K562 (cell line): ENCODE measurements around the gene MPLKIP. TPM values are rescaled to one million over a fixed set of nuclear protein-coding genes. Genes with fewer than 3 reads are reported as not detected.
"Not testable (repeated sequence)": the region's sequence is repeated elsewhere in the genome, so short reads cannot be mapped to it uniquely, and the experiment has no call there.

Experiments used
- ATAC-seq: fragments of 200-7000 bp; cut with Tn5 transposase; 3 replicates; pipeline ENCODE4 v1.9.1; 2020; ENCODE audit warnings: moderate library complexity
- BruUV-seq: library from RNA; stranded (reverse); fragments of 400-500 nt; replicated peaks from 2 replicates; lab custom pipeline; 2021; lab: Mats Ljungman, UMichigan
- CTCF ChIA-PET: fragments of 300-600 bp; formaldehyde crosslinking; extraction: SDS; loops from one replicate; lab custom pipeline; 2021; ENCODE audit warnings: low intra/inter-chr PET ratio; lab: Yijun Ruan, JAX
- POLR2A ChIA-PET: fragments of 300-600, 350-650 bp; sonication (Branson Sonifier 250); formaldehyde crosslinking; extraction: SDS; loops from one replicate; lab custom pipeline; 2021; ENCODE audit warnings: antibody characterized with exemption, inconsistent platforms; lab: Yijun Ruan, JAX
- DNase-seq, 4 experiments: peaks; one replicate each; pipeline versions ENCODE4 v3.0.0 to v3.0.0-alpha.2; 2011 to 2018; ENCODE audit warnings: low spot score in 3 of 4, mixed read lengths in 3 of 4; ENCODE audit errors: extremely low read depth in 1 of 4
- FAIRE-seq: peaks from 2 replicates; lab custom pipeline; 2011; peaks lifted over from hg19 to GRCh38; lab: Jason Lieb, UNC
- H2AFZ ChIP-seq: 2 replicates; pipeline ENCODE4 v1.6.0; 2011; ENCODE audit warnings: low read depth, low read length, control low read depth, inconsistent platforms
- H3K27ac ChIP-seq: fragments of 200-600 bp; 3 replicates; pipeline ENCODE4 v1.8.0; 2011; ENCODE audit warnings: low read depth, mild to moderate bottlenecking, control low read depth, inconsistent platforms, low read length, moderate library complexity, mixed read lengths; ENCODE audit errors: extremely low read depth
- H3K27me3 ChIP-seq, 2 experiments: fragments of 300-600 bp in 1 of 2; 2 replicates in 1 of 2; 3 replicates in 1 of 2; pipeline versions ENCODE4 v1.6.0 to v1.8.0; 2011; ENCODE audit warnings: inconsistent platforms in 2 of 2, low read length in 2 of 2, mild to moderate bottlenecking in 1 of 2, mixed read lengths in 1 of 2, moderate library complexity in 1 of 2; ENCODE audit not compliant: control insufficient read depth in 2 of 2, insufficient read depth in 2 of 2
- H3K36me3 ChIP-seq: fragments of 300-600 bp; 3 replicates; pipeline ENCODE4 v1.8.0; 2011; ENCODE audit warnings: mild to moderate bottlenecking, low read length, inconsistent platforms; ENCODE audit not compliant: control insufficient read depth, insufficient read depth
- H3K4me1 ChIP-seq, 2 experiments: fragments of 200-600 bp in 1 of 2; replicated peaks in 1 of 2; 2 replicates in 1 of 2; 3 replicates in 1 of 2; pipeline versions ENCODE4 v1.5.1 to v1.8.0; 2011; ENCODE audit warnings: inconsistent platforms in 2 of 2, low read length in 2 of 2, mild to moderate bottlenecking in 1 of 2, mixed read lengths in 1 of 2, moderate library complexity in 1 of 2; ENCODE audit not compliant: control insufficient read depth in 2 of 2, insufficient read depth in 2 of 2
- H3K4me2 ChIP-seq: 2 replicates; pipeline ENCODE4 v1.6.1; 2011; ENCODE audit warnings: low read length, control low read depth, inconsistent platforms, mixed read lengths; ENCODE audit not compliant: insufficient read depth
- H3K4me3 ChIP-seq: fragments of 200-600 bp; sonication (generic), shearing (Covaris generic); 2 replicates; pipeline ENCODE4 v1.5.1; 2016; ENCODE audit warnings: control low read depth, inconsistent platforms
- H3K79me2 ChIP-seq: fragments of 200-600 bp; 3 replicates; pipeline ENCODE4 v1.8.0; 2011; ENCODE audit warnings: low read length, inconsistent platforms; ENCODE audit not compliant: control insufficient read depth, insufficient read depth
- H3K9ac ChIP-seq, 2 experiments: 2 replicates each; pipeline versions ENCODE4 v1.6.0 to v1.6.1; 2011; ENCODE audit warnings: low read depth in 2 of 2, low read length in 2 of 2, control low read depth in 1 of 2, inconsistent platforms in 1 of 2, mild to moderate bottlenecking in 1 of 2, mixed read lengths in 1 of 2; ENCODE audit not compliant: insufficient read depth in 1 of 2
- H3K9me1 ChIP-seq: one replicate; pipeline ENCODE4 v1.6.0; 2011; ENCODE audit warnings: inconsistent platforms, mild to moderate bottlenecking, low read length, moderate library complexity; ENCODE audit not compliant: control insufficient read depth, insufficient read depth
- H3K9me3 ChIP-seq: replicated peaks from 2 replicates; pipeline ENCODE4 v1.5.1; 2011; ENCODE audit warnings: low read depth, low read length, inconsistent platforms; ENCODE audit not compliant: control insufficient read depth, insufficient read depth
- H4K20me1 ChIP-seq: replicated peaks from 2 replicates; pipeline ENCODE4 v1.6.1; 2011; ENCODE audit warnings: low read length, inconsistent platforms, mixed read lengths; ENCODE audit not compliant: control insufficient read depth, insufficient read depth
- BACH1 ChIP-seq: fragments of 200-800 bp; sonication (Bioruptor generic); IDR thresholded peaks from 2 replicates; pipeline ENCODE4 v1.6.1; 2016; ENCODE audit warnings: missing genetic modification characterization, missing compliant biosample characterization
- C11orf30 ChIP-seq: fragments of 450-650 bp; IDR thresholded peaks from 2 replicates; pipeline ENCODE4 v1.6.1; 2016; ENCODE audit warnings: low read depth, mild to moderate bottlenecking
- DMBX1 ChIP-seq: fragments of 250-450 bp; sonication (Bioruptor Pico); IDR thresholded peaks from 2 replicates; pipeline ENCODE4 v1.8.0; 2022; ENCODE audit warnings: inconsistent platforms, mild to moderate bottlenecking, moderate library complexity, borderline replicate concordance
- DPF2 ChIP-seq: fragments of 450-650 bp; IDR thresholded peaks from 2 replicates; pipeline ENCODE4 v1.6.1; 2016
- NFE2L1 ChIP-seq: fragments of 450-650 bp; IDR thresholded peaks from 2 replicates; pipeline ENCODE4 v1.6.1; 2016; ENCODE audit warnings: missing genetic modification characterization, low read depth, mild to moderate bottlenecking, missing compliant biosample characterization, moderate library complexity, borderline replicate concordance
- NR2F6 ChIP-seq: fragments of 450-650 bp; formaldehyde crosslinking; IDR thresholded peaks from 2 replicates; pipeline ENCODE4 v1.4.0; 2020; ENCODE audit warnings: mild to moderate bottlenecking
- SMARCB1 ChIP-seq: IDR thresholded peaks from 2 replicates; pipeline ENCODE4 v1.6.1; 2011; ENCODE audit warnings: improper control_type of control experiment, low read depth; ENCODE audit not compliant: insufficient read length
- SNIP1 ChIP-seq: fragments of 450-650 bp; IDR thresholded peaks from 2 replicates; pipeline ENCODE4 v1.7.1; 2017; ENCODE audit warnings: low read depth, mild to moderate bottlenecking
- TFAM ChIP-seq: fragments of 250-450 bp; sonication (Bioruptor Pico); conservative IDR thresholded peaks from 2 replicates; pipeline ENCODE4 v1.5.0; 2021; ENCODE audit warnings: mild to moderate bottlenecking, moderate library complexity
- THRAP3 ChIP-seq: fragments of 450-650 bp; IDR thresholded peaks from 2 replicates; pipeline ENCODE4 v1.6.1; 2016; ENCODE audit warnings: mild to moderate bottlenecking, inconsistent platforms, borderline replicate concordance
- ZNF512 ChIP-seq: IDR thresholded peaks from 2 replicates; pipeline ENCODE4 v1.6.1; 2016; ENCODE audit warnings: missing genetic modification characterization, missing compliant biosample characterization
- WGBS: fragments of 100-300 bp; shearing (Covaris generic); methylation state at CpG from one replicate; pipeline ENCODE4 v1.1.6; 2016; ENCODE audit warnings: low coverage, mixed read lengths; ENCODE audit not compliant: insufficient coverage; ENCODE audit errors: missing lambda C conversion rate; 5-methylcytosine and 5-hydroxymethylcytosine counted together
- in situ Hi-C: fragments of 300-500 bp; cut with MboI; formaldehyde crosslinking; loops from 4 replicates; pipeline ENCODE4 v1.15.0; 2018; ENCODE audit warnings: inconsistent platforms, mixed read lengths
- intact Hi-C: fragments of 100-400 bp; cut with micrococcal nuclease; formaldehyde crosslinking; loops from 2 replicates; pipeline ENCODE4 v1.14.2; 2022
- polyA plus RNA-seq, 8 experiments: library from polyadenylated mRNA; depleted of rRNA in 4 of 8; stranded (reverse) in 5 of 8; unstranded in 3 of 8; fragments of >200 nt; fragmentation: Nextera tagmentation in 2 of 8; fragmentation: Illumina TruSeq in 1 of 8; extraction: Ambion mirVana in 2 of 8; extraction: Trizol in 1 of 8; gene quantifications; 2 replicates each; pipeline versions ENCODE4 v1.2.1 to v1.2.3, GENCODE V29; 2011 to 2014; ENCODE audit warnings: inconsistent platforms in 1 of 8, missing spikeins in 1 of 8
- total RNA-seq, 7 experiments: library from RNA; depleted of rRNA in 6 of 7; stranded (reverse); fragments of >200 nt in 6 of 7; fragmentation: Illumina TruSeq in 2 of 7; extraction: Trizol in 2 of 7; gene quantifications; 2 replicates each; pipeline versions ENCODE4 v1.2.1 to v1.2.3, GENCODE V29; 2011 to 2021; ENCODE audit warnings: low replicate concordance in 1 of 7

Gene MPLKIP
- total and polyA plus RNA-seq, 9 of the 15 experiments (the other 6 are each of a cell fraction or from before 2014, with no cell fraction given): 5.6 to 127 (median 44.2) TPM

GRCh38 chr7:40122940-40123254, 11.5 kb downstream of the MPLKIP start:
- H3K27me3 ChIP-seq: no peaks in the 10 kb centered on the region

GRCh38 chr7:40122100-40122939, 12.1 kb downstream of the MPLKIP start:
- in situ Hi-C loops, BruUV-seq, H3K9ac ChIP-seq, intact Hi-C loops, H3K4me2 ChIP-seq, H3K27ac ChIP-seq, H3K27me3 ChIP-seq, ATAC-seq, H3K36me3 ChIP-seq, FAIRE-seq, H3K4me1 ChIP-seq, H4K20me1 ChIP-seq, H3K9me3 ChIP-seq, POLR2A ChIA-PET, H3K4me3 ChIP-seq, H3K9me1 ChIP-seq, H2AFZ ChIP-seq, H3K79me2 ChIP-seq, DNase-seq: not testable (repeated sequence)
- 87% methylated on average over 12 of the region's 14 CpGs for WGBS
- CTCF ChIA-PET: interaction anchor here (0.6 kb wide), 1 partner anchor 570 kb away, joined by 3 read pairs; no protein-coding TSS in a partner anchor

More at GRCh38 chr7:40122940-40123254, 11.5 kb downstream of the MPLKIP start:
- intact Hi-C loops (no loop called here), in situ Hi-C loops (no loop called here)
- H3K9ac ChIP-seq: no peak overlapping the region
- no TSS peak for BruUV-seq
- TF ChIP-seq ZNF512 (tag) (no peak), TFAM (CRISPR knock-in tag) (no peak), DPF2 (no peak), THRAP3 (no peak), NFE2L1 (tag) (no peak), NR2F6 (CRISPR knock-in tag) (no peak), SMARCB1 (no peak), SNIP1 (no peak), DMBX1 (CRISPR knock-in tag) (no peak), C11orf30 (no peak), BACH1 (no peak)
- FAIRE-seq: no peak
- H2AFZ ChIP-seq: no peak overlapping the region
- no peak overlapping the region for H3K27ac ChIP-seq
- H3K4me3 ChIP-seq: no peak overlapping the region
- H3K36me3 ChIP-seq: no peaks in the 10 kb centered on the region; the same call in 2 of the 3 replicates
- no peaks in the 10 kb centered on the region for H4K20me1 ChIP-seq
- H3K9me3 ChIP-seq: no peaks in the 10 kb centered on the region
- no peak for ATAC-seq
- peaks cover 1% of the 10 kb centered on the region; the same call in 1 of the 3 replicates for H3K79me2 ChIP-seq
- no peak overlapping the region for H3K4me2 ChIP-seq
- CTCF ChIA-PET: interaction anchor here (0.6 kb wide), 1 partner anchor 571 kb away, joined by 3 read pairs; no protein-coding TSS in a partner anchor
- WGBS: 94% methylated on average over 2 of the region's 2 CpGs
- no peaks in the 10 kb centered on the region for H3K9me1 ChIP-seq
- POLR2A ChIA-PET: no interaction called here
- no peak for DNase-seq
- no peaks in the 10 kb centered on the region for H3K4me1 ChIP-seq
